GM12874 (cell line): Measurements from ENCODE around the gene ALDOB.
"Not testable (repeated sequence)": the region's sequence is repeated elsewhere in the genome, so short reads cannot be mapped to it uniquely, and the experiment has no call there.

ENCODE experiments used
- TF ChIP-seq, protein P1 (sequence below): IDR thresholded peaks from 2 replicates; pipeline ENCODE4 v1.5.1; 2011; ENCODE audit warnings: low read depth, mild to moderate bottlenecking, control low read depth, low read length, moderate library complexity; ENCODE audit not compliant: insufficient read depth

ALDOB gene

DNA sequence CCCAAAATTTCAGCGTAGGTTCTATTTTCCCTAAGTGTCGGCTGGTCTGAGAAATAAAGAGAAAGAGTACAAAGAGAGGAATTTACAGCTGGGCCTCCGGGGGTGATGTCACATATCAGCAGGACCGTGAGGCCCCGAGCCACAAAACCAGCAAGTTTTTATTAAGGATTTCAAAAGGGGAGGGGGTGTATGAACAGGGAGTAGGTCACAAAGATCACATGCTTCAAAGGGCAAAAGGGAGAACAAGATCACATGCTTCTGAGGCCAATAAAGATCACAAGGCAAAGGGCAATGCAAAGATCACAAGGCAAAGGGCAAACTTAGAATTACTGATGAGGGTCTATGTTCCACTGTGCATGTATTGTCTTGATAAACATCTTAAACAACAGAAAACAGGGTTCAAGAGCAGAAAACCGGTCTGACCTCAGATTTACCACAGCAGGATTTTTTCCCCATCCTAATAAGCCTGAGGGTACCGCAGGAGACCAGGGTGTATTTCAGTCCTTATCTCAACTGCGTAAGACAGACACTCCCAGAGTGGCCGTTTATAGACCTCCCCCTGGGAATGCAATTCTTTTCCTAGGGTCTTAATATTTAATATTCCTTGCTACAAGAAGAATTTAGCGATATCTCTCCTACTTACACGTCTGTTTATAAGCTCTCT is 50.6 kb downstream of the ALDOB start, which contains the start of gene BAAT:
BAAT (minus strand) TSS at position 134 of the 664 bp plus-strand sequence. CDS start 13,602 bp downstream, outside the sequence.
- TF ChIP-seq, protein P1, sequence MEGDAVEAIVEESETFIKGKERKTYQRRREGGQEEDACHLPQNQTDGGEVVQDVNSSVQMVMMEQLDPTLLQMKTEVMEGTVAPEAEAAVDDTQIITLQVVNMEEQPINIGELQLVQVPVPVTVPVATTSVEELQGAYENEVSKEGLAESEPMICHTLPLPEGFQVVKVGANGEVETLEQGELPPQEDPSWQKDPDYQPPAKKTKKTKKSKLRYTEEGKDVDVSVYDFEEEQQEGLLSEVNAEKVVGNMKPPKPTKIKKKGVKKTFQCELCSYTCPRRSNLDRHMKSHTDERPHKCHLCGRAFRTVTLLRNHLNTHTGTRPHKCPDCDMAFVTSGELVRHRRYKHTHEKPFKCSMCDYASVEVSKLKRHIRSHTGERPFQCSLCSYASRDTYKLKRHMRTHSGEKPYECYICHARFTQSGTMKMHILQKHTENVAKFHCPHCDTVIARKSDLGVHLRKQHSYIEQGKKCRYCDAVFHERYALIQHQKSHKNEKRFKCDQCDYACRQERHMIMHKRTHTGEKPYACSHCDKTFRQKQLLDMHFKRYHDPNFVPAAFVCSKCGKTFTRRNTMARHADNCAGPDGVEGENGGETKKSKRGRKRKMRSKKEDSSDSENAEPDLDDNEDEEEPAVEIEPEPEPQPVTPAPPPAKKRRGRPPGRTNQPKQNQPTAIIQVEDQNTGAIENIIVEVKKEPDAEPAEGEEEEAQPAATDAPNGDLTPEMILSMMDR: not testable (repeated sequence)

DNA sequence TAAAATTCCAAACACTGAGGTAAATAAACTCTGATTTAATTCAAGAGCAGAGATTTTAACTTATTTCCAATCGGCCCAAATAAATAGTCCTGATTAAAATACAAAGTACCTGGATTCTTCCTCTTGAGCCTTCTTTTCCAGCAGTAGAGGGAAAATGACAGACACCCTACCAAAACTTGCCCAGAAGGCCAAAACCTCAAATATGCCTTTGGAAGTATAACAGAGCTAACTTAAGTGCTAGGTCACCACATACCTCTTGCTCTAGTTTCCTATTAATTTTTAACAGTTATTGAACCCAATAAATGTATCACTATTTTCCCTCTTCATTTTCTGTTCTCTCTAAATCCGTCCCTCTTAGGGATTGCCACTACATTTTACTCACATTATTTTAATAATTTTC is 52.2 kb downstream of the ALDOB start:
- TF ChIP-seq, protein P1: no peak

DNA sequence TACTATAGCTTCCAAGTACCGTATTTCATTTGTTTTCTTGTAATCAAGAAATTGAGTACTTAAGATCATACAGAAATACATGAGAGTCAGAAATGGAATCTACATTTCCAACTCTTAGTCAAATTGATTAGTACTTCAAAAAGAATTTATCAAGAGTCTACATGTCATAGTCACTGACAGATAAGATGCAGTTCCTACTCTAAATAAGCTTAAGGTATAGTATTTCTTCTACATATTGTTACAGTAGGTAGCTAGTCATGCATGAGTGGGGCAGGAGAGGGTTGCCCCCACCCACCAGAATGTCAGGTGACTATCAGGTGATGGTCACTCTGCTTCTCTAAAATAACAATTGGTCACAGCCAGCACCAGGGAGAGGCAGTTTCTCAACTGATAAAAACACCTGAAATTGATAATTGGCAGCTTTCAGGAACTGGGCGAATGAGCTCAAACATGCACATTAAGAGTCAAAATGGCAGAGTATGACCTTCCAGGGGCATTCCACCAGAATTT is 53.7 kb downstream of the ALDOB start:
- TF ChIP-seq, protein P1: no peak

DNA sequence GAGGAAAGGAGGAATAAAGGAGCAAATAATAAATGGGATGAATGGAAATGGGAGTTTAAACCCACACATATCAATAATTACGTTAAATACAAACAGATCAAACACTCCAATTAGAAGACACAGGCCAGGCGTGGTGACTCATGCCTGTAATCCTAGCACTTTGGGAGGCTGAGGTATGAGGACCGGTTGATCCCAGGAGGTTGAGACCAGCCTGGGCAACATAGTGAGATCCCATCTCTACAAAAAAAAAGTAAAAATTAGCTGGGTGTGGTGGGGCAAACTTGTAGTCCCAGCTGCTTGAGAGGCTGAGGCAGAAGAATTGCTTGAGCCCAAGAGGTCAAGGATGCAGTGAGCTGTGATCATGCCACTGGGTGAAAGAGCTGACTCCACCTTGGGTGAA is 54.5 kb downstream of the ALDOB start:
- TF ChIP-seq, protein P1: no peak

DNA sequence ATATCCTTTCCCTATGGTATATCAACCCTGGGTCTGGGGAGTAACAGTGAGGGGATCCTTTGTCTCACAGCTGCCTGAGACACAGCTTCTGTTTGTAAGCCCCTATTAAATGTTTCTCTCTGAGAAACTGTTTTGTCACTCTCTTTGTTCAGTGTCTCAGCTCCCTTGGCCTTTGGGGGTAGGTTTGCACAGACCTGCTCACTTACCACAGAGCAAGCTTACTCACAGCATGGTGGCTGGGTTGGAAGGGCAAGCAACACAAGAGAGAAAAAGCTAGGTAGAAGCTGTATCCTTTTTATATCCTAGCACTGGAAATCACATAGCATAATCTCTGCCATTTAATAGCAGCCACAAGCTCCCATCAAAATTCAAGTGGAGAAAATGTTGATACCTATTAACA is 55.3 kb downstream of the ALDOB start:
- TF ChIP-seq, protein P1: no peak

DNA sequence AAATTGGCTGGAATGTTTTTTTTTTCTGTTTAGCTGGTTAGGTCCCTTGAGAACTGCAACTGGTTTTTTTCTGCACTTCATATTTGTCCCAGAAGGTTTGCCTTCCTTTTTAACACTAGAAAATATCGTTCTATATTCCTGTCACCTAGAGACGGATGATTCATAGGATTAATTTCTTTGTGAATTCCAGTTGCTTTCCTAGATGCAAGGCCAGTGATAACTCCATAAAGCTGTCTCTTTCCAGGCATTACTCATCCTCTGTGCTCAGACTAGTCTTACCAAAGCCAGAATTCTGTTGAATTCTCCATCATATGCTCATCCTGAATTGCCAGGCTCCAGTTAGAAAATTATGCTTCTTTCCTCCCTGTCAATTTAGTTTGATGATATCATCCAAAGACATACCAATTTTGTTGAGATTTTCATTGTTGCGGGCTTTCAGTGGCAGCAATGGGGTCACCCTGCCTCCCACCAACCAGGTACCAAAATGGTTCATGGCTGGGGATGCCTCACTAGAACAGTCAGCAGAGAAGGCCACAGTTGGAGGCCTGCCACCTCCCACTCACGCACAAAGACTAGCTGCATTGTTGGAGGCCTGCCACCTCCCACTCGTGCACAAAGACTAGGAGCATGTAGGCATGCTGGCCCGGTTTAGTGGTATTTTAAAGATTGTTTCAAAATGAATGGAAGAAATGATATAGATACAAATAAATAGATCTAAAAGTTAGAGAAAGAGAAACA is 59.3 kb downstream of the ALDOB start:
- TF ChIP-seq, protein P1: no peak

DNA sequence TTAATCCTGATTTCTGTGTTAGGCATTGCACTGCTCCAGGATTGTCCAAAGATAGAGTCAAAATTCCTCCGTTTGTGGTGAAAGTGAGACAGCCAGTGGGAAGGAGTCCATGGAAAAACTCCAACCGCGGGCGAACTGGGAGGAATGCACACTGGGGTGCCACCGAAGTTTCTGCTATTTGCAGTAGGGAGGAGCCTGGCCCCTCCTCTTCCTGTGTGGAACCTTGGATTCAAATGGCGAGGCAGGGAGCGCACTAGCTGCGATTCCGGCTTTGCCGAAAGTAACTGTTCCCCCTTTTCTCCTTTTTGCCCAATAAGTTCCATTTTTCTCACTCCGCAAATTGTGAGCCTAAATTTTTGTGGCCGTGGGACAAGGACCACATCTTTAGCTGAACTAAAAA is 60.0 kb downstream of the ALDOB start:
- TF ChIP-seq, protein P1: no peak
